Neural cell (in vitro differentiated cells): ENCODE results near the gene IGF1R. TPM values are rescaled to one million over a fixed set of nuclear protein-coding genes. Genes with fewer than 3 reads are reported as not detected.

ENCODE experiments used
- H2AFZ ChIP-seq: fragments of 200-600, 300-800 bp; sonication (generic), shearing (Covaris generic); 2 replicates; pipeline ENCODE4 v1.6.0; 2014; ENCODE audit warnings: low read depth, mild to moderate bottlenecking, antibody characterized with exemption, low read length, moderate library complexity
- H3F3A ChIP-seq: fragments of 200-600 bp; shearing (Covaris generic); 2 replicates; pipeline ENCODE4 v1.6.1; 2016; ENCODE audit warnings: mild to moderate bottlenecking, moderate library complexity, mixed read lengths, antibody characterized with exemption, low read length; ENCODE audit not compliant: insufficient read depth, poor library complexity, severe bottlenecking
- H3K27ac ChIP-seq: fragments of 200-600, 300-800 bp; sonication (generic), shearing (Covaris generic); 2 replicates; pipeline ENCODE4 v1.5.1; 2014; ENCODE audit warnings: mild to moderate bottlenecking, low read length, moderate library complexity
- H3K27me3 ChIP-seq: fragments of 300-800, 200-600 bp; sonication (generic), shearing (Covaris generic); 2 replicates; pipeline ENCODE4 v1.6.0; 2014; ENCODE audit warnings: mild to moderate bottlenecking, low read depth, low read length, moderate library complexity; ENCODE audit not compliant: insufficient read depth
- H3K36me3 ChIP-seq: fragments of 300-800, 200-600 bp; sonication (generic), shearing (Covaris generic); 2 replicates; pipeline ENCODE4 v1.5.1; 2014; ENCODE audit warnings: mild to moderate bottlenecking, antibody characterized with exemption, low read length, moderate library complexity; ENCODE audit not compliant: insufficient read depth
- H3K4me2 ChIP-seq: fragments of 300-800, 200-600 bp; sonication (generic), shearing (Covaris generic); 2 replicates; pipeline ENCODE4 v1.6.0; 2014; ENCODE audit warnings: mild to moderate bottlenecking, low read length
- H3K4me3 ChIP-seq: fragments of 300-800, 200-600 bp; sonication (generic), shearing (Covaris generic); 2 replicates; pipeline ENCODE4 v1.5.1; 2014; ENCODE audit warnings: mild to moderate bottlenecking, low read length, moderate library complexity
- H3K79me2 ChIP-seq: fragments of 200-600 bp; shearing (Covaris generic); replicated peaks from 2 replicates; pipeline ENCODE4 v1.6.0; 2014; ENCODE audit warnings: mild to moderate bottlenecking, low read length, moderate library complexity; ENCODE audit not compliant: insufficient read depth
- H3K9ac ChIP-seq: fragments of 300-800, 200-600 bp; sonication (generic), shearing (Covaris generic); 2 replicates; pipeline ENCODE4 v1.6.1; 2016; ENCODE audit warnings: mild to moderate bottlenecking, low read length, mixed read lengths
- H3K9me2 ChIP-seq: fragments of 200-600 bp; shearing (Covaris generic); 2 replicates; pipeline ENCODE4 v1.6.1; 2016; ENCODE audit warnings: mild to moderate bottlenecking, low read length, mixed read lengths; ENCODE audit not compliant: insufficient read depth
- H3K9me3 ChIP-seq: fragments of 200-600, 300-800 bp; sonication (generic), shearing (Covaris generic); 2 replicates; pipeline ENCODE4 v1.6.1; 2016; ENCODE audit warnings: mild to moderate bottlenecking, mixed run types, low read length, moderate library complexity, mixed read lengths
- H4K20me1 ChIP-seq: fragments of 200-600 bp; shearing (Covaris generic); 2 replicates; pipeline ENCODE4 v1.6.1; 2016; ENCODE audit warnings: mild to moderate bottlenecking, mixed run types; ENCODE audit not compliant: insufficient read depth
- EP300 ChIP-seq: fragments of 450-650 bp; conservative IDR thresholded peaks from 2 replicates; pipeline ENCODE4 v1.6.1; 2014; ENCODE audit warnings: antibody characterized with exemption, mild to moderate bottlenecking, moderate library complexity; ENCODE audit not compliant: poor library complexity, severe bottlenecking
- EZH2 ChIP-seq: fragments of 200-600, 300-800 bp; shearing (Covaris generic), sonication (generic); IDR thresholded peaks from 2 replicates; pipeline ENCODE4 v1.6.1; 2014; ENCODE audit warnings: antibody characterized with exemption, low read length, borderline replicate concordance, mild to moderate bottlenecking; ENCODE audit not compliant: insufficient read depth, poor library complexity, severe bottlenecking
- MXI1 ChIP-seq: fragments of 450-650 bp; conservative IDR thresholded peaks from 2 replicates; pipeline ENCODE4 v1.6.1; 2014; ENCODE audit warnings: antibody characterized with exemption, mild to moderate bottlenecking; ENCODE audit not compliant: poor library complexity, severe bottlenecking
- POLR2AphosphoS5 ChIP-seq: IDR thresholded peaks from 2 replicates; pipeline ENCODE4 v1.6.1; 2012
- RAD21 ChIP-seq: fragments of 450-650 bp; conservative IDR thresholded peaks from 2 replicates; pipeline ENCODE4 v1.6.1; 2014; ENCODE audit warnings: antibody characterized with exemption, mild to moderate bottlenecking, moderate library complexity
- SMC3 ChIP-seq: fragments of 450-650 bp; conservative IDR thresholded peaks from 2 replicates; pipeline ENCODE4 v1.6.1; 2014; ENCODE audit warnings: antibody characterized with exemption, mild to moderate bottlenecking, moderate library complexity; ENCODE audit not compliant: poor library complexity
- TAF1 ChIP-seq: IDR thresholded peaks from 2 replicates; pipeline ENCODE4 v1.6.1; 2012; ENCODE audit warnings: low read depth
- polyA plus RNA-seq: library from polyadenylated mRNA; depleted of rRNA; stranded (reverse); fragments of >200 nt; gene quantifications from 2 replicates; pipeline ENCODE4 v1.2.3, GENCODE V29; 2014
- TF ChIP-seq, protein P1 (sequence below): IDR thresholded peaks from 2 replicates; pipeline ENCODE4 v1.6.1; 2012; ENCODE audit warnings: borderline replicate concordance
- TF ChIP-seq, protein P2 (sequence below): fragments of 450-650 bp; IDR thresholded peaks from 2 replicates; pipeline ENCODE4 v1.5.1; 2014; ENCODE audit warnings: antibody characterized with exemption, mild to moderate bottlenecking, moderate library complexity; ENCODE audit not compliant: poor library complexity, severe bottlenecking

IGF1R gene
- polyA plus RNA-seq, 1 donor from 2014 or later = 10.9 TPM

DNA sequence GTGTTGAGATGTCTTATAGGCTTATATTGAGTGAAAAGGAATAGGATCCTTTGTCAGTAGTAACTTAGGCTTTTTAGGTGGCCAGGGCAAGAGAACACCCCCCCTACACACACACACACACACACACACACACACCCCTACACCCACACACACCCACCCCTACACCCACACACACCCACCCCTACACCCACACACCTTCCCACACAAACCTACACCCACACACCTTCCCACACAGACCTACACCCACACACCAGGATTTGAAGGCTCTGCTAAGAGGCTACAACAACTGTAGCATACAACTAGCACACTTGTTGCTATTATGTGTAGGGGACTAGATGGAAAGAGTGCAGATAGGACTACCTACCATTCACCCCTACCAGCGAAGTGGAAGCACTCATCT lies 186.6 kb downstream of the IGF1R start:
- Histone ChIP-seq H3K9me3 (peaks cover 3% of the 10 kb centered on the region), H3K27me3 (no peaks in the 10 kb centered on the region), H3K27ac (no peak overlapping the region), H3F3A (no peaks in the 10 kb centered on the region), H3K36me3 (no peaks in the 10 kb centered on the region), H3K79me2 (peaks cover 11% of the 10 kb centered on the region), H4K20me1 (no peaks in the 10 kb centered on the region), H2AFZ (no peak overlapping the region), H3K4me2 (no peak overlapping the region), H3K4me3 (no peak overlapping the region), H3K9ac (no peak overlapping the region), H3K9me2 (no peaks in the 10 kb centered on the region)
- TF ChIP-seq EP300 (no peak), EZH2 (no peak), MXI1 (no peak)

GRCh38 chr15:98835876-98836275 lies 187.5 kb downstream of the IGF1R start:
- Histone ChIP-seq H3K4me3 (no peak overlapping the region), H3K27ac (no peak overlapping the region)

More at GRCh38 chr15:98835876-98836275, 187.5 kb downstream of the IGF1R start:
- Histone ChIP-seq H3K27me3 (no peaks in the 10 kb centered on the region), H3K9ac (no peak overlapping the region), H3K9me3 (no peaks in the 10 kb centered on the region), H2AFZ (no peak overlapping the region), H4K20me1 (no peaks in the 10 kb centered on the region), H3K79me2 (peaks cover 11% of the 10 kb centered on the region), H3K4me2 (no peak overlapping the region), H3F3A (no peaks in the 10 kb centered on the region), H3K9me2 (no peaks in the 10 kb centered on the region), H3K36me3 (no peaks in the 10 kb centered on the region)
- no peak for TF ChIP-seq RAD21
- TF ChIP-seq EZH2 = no peak
- TF ChIP-seq SMC3 = no peak
- no peak for TF ChIP-seq EP300
- no peak for TF ChIP-seq MXI1
- TF ChIP-seq TAF1 = no peak
- TF ChIP-seq POLR2AphosphoS5 = no peak
- TF ChIP-seq, protein P1, sequence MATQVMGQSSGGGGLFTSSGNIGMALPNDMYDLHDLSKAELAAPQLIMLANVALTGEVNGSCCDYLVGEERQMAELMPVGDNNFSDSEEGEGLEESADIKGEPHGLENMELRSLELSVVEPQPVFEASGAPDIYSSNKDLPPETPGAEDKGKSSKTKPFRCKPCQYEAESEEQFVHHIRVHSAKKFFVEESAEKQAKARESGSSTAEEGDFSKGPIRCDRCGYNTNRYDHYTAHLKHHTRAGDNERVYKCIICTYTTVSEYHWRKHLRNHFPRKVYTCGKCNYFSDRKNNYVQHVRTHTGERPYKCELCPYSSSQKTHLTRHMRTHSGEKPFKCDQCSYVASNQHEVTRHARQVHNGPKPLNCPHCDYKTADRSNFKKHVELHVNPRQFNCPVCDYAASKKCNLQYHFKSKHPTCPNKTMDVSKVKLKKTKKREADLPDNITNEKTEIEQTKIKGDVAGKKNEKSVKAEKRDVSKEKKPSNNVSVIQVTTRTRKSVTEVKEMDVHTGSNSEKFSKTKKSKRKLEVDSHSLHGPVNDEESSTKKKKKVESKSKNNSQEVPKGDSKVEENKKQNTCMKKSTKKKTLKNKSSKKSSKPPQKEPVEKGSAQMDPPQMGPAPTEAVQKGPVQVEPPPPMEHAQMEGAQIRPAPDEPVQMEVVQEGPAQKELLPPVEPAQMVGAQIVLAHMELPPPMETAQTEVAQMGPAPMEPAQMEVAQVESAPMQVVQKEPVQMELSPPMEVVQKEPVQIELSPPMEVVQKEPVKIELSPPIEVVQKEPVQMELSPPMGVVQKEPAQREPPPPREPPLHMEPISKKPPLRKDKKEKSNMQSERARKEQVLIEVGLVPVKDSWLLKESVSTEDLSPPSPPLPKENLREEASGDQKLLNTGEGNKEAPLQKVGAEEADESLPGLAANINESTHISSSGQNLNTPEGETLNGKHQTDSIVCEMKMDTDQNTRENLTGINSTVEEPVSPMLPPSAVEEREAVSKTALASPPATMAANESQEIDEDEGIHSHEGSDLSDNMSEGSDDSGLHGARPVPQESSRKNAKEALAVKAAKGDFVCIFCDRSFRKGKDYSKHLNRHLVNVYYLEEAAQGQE = no peak
- TF ChIP-seq, protein P2, sequence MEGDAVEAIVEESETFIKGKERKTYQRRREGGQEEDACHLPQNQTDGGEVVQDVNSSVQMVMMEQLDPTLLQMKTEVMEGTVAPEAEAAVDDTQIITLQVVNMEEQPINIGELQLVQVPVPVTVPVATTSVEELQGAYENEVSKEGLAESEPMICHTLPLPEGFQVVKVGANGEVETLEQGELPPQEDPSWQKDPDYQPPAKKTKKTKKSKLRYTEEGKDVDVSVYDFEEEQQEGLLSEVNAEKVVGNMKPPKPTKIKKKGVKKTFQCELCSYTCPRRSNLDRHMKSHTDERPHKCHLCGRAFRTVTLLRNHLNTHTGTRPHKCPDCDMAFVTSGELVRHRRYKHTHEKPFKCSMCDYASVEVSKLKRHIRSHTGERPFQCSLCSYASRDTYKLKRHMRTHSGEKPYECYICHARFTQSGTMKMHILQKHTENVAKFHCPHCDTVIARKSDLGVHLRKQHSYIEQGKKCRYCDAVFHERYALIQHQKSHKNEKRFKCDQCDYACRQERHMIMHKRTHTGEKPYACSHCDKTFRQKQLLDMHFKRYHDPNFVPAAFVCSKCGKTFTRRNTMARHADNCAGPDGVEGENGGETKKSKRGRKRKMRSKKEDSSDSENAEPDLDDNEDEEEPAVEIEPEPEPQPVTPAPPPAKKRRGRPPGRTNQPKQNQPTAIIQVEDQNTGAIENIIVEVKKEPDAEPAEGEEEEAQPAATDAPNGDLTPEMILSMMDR = no peak
